Activated naive CD4-positive, alpha-beta T cell treated with anti-CD3 and anti-CD28 coated beads, Interleukin-2, amount 50 U/mL, for 16 hours (primary cell): Measurements from ENCODE around the gene PXDN.
"Not testable (repeated sequence)": the region's sequence is repeated elsewhere in the genome, so short reads cannot be mapped to it uniquely, and the experiment has no call there.

Experiments used
- DNase-seq: peaks from one replicate; pipeline ENCODE4 v3.0.0-alpha.2; 2020

Gene PXDN, protein sequence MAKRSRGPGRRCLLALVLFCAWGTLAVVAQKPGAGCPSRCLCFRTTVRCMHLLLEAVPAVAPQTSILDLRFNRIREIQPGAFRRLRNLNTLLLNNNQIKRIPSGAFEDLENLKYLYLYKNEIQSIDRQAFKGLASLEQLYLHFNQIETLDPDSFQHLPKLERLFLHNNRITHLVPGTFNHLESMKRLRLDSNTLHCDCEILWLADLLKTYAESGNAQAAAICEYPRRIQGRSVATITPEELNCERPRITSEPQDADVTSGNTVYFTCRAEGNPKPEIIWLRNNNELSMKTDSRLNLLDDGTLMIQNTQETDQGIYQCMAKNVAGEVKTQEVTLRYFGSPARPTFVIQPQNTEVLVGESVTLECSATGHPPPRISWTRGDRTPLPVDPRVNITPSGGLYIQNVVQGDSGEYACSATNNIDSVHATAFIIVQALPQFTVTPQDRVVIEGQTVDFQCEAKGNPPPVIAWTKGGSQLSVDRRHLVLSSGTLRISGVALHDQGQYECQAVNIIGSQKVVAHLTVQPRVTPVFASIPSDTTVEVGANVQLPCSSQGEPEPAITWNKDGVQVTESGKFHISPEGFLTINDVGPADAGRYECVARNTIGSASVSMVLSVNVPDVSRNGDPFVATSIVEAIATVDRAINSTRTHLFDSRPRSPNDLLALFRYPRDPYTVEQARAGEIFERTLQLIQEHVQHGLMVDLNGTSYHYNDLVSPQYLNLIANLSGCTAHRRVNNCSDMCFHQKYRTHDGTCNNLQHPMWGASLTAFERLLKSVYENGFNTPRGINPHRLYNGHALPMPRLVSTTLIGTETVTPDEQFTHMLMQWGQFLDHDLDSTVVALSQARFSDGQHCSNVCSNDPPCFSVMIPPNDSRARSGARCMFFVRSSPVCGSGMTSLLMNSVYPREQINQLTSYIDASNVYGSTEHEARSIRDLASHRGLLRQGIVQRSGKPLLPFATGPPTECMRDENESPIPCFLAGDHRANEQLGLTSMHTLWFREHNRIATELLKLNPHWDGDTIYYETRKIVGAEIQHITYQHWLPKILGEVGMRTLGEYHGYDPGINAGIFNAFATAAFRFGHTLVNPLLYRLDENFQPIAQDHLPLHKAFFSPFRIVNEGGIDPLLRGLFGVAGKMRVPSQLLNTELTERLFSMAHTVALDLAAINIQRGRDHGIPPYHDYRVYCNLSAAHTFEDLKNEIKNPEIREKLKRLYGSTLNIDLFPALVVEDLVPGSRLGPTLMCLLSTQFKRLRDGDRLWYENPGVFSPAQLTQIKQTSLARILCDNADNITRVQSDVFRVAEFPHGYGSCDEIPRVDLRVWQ (N-terminal part only)

GRCh38 chr2:1744446-1745170, at the start of gene PXDN:
Gene PXDN, minus strand, starts transcription at chr2:1744515. Its CDS starts 60 bp downstream, at chr2:1744455.
- DNase-seq: no peak

DNA sequence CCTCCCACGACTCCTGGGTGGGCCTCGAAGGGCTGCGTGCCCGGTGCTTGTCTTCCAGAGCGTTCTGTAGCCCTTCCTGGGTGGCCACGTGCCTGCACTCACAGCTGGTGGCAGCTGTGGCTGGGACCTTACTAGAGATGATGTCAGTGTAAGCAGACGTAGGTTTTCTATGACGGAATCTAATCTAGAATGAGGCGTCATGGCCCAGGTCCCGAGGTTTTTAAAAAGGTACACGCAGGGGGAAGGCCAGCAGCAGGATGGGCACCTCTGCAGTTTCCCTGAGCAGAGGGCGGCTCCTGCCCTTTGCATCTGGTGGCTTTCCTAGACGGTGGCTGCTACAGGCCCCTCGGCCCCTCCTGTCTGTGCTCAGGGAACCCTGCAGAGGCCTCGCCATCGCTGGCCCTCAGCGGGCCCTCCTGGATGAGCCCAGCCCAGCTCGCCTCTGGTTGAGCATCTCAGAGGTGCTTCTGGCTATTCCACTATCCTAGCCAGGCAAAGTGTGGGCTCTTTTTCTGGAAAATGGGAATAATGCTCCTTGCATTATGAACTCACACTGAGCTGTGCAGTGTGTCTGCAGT, 49.6 kb upstream of the PXDN start:
- DNase-seq: no peak

GRCh38 chr2:1793001-1793867, 48.9 kb upstream of the PXDN start:
- DNase-seq: no peak

DNA sequence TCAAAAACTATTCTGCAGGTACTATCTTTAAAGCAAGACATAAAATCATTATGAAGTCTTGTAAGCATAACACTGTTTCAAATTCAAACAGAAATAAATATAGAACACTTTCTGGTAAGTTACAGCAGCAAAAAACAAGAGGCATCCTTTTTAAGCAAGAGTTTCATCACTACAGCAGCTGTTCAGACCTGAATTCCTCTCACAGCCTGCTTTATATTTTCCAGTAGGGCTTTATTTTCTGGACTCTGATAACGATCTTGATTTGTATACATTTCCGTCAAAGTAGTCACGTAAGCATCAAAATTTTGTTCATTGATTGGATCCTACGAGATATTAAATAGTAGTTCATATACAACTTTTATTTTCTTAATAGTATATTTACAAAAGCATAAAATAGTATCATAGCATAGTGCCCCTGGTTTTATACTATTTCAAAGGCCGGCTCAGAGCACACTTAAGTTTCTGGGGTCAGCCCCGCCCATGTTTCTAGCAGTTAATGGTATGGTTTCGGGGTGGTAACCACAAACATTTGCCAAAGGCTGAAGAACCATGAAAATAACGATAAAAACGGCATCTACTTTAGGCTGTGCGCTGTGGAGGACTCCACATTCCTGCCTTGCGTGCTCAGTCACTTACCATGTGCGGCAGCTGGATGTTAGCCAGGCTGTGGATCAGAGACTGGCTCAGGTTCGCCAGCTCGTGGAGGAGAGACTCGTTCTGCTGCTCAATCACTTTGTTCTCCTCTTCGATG, 47.5 kb upstream of the PXDN start:
- no peak for DNase-seq

DNA sequence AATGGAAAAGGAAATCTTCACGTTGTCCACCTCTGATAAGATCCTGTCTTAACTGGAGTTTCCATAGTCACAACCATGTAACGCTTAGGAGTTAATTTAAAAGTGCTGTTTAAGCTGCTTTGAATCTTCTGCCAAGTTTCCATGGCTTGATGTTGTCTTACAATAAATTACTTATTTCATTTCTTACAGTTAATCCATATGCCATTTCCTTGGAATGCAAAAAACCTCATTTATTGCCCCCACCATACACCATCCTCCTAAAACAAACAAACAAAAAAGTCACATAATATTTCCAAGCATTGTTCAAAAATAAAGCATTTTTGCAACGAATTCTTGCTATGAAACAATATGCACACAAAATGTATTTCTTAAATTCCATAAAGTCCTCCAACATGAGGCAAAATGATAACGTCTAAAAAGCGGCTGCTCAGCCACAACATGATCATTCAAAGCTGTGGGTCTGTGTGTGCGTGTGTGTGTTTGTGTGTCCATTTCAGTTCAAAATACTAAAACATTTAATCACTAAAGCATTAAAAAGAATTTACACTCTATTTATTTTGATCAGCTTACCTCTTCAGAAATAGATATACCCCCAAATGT, 46.8 kb upstream of the PXDN start:
- no peak for DNase-seq

GRCh38 chr2:1790473-1790872, 46.2 kb upstream of the PXDN start:
- no peak for DNase-seq

DNA sequence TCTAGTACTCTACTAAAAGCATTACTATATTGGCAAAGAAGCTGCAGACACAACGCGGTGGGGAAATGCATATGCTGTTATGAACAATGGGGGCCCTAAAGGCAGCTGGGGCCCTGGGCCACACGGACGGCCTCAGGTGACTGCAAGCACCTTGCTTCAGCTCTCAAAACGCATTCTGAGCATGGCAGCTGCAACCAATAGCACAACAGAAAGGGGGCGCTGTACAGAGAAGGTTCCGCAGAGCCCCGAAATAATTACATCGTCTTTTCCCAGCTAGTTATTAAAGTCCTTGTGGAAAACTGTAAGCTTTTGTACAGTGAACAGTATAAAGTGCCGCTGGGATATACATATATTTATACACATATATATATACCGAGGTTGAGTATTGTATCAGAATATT, 45.3 kb upstream of the PXDN start:
- no peak for DNase-seq

- DNase-seq: no peak
Measured at GRCh38 chr2:1788478-1788959, 44.2 kb upstream of the PXDN start.

DNA sequence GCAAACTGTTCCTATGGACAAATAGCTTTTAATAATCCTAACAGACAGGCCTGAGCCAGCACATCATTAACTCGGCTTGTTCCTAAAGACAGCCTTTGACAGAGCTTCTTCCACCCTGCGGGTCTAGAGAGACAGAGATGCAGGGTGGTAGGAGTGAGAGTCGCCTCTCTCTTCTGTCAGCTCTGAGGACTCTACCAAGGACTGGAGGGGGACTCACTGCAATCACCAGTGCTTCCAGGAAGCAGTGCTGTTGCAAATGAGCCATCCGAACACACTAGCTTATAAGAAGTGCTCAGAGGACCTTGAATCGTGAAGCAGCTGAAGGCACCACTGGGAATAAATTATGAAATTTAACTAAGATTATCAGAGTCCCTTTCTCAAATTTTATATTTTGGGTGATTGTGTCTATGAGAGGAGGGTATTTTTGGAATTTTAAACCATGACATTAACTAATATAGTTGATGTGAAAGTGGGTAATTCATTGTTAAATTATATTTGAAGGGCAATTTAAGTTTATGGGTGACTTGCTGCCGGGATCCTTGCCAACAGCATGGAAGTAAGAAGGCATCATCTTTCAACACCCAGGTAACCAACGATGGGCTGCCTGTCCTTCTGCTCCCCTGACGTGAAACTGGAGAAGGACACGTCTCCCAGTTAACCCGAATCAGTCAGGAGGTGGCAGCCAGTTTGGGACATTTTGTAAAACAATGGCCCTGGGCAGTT, 43.6 kb upstream of the PXDN start:
- DNase-seq: no peak

GRCh38 chr2:1784986-1785617, 40.8 kb upstream of the PXDN start:
- DNase-seq: no peak

GRCh38 chr2:1784087-1784486, 39.8 kb upstream of the PXDN start:
- no peak for DNase-seq

GRCh38 chr2:1782514-1782913, 38.2 kb upstream of the PXDN start:
- DNase-seq: no peak

DNA sequence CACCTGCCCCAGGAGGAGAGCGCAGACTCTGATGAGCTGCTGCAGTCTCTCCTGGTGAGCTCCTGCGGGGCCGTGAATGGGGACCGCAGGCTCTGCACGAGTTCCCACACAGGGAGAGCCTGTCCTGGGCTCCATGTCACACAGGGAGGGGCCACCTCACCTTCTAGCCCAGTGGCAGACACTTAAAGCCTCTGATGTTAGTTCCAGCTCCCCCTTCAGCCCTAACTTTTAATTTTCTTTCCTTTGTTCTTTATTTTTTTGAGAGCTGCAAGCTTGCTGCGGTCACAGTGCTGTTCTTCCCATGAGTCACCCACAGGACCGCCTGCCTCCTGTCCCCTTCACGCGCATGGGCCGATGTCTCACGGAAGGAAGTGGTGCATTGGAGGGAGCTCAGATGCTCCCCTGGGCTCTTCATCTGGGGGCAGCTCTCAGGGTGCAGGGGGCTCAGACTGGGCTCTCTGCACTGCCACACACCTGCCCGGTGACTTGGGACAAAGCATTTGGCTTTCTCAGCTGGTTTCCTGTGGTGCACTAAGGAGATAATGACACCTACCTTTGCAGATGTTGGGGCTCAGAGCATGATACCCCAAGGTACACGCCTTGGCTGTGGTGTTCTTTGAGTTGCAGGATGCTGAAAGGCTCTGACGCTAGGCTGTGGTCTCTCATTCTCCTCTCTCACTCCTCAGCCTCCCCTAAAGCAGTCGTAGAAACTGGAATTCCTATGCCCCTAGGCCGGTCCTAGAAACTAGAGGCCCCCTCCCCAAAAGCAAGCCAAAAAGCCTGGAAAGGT, 37.2 kb upstream of the PXDN start:
- DNase-seq: no peak

DNA sequence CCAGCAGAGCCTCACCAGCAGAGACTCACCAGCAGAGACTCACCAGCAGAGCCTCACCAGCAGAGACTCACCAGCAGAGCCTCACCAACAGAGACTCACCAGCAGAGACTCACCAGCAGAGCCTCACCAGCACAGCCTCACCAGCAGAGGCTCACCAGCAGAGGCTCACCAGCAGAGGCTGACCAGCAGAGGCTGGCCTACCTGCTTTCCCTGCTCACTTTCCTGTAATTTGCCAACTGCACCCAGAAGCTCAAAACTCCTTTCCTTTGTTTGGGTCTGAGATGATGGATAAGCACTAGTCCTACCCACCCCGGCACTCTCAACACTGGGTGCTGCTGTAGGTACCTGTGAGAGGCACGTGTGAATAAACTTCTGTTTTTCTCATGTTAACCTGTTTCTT, 36.4 kb upstream of the PXDN start:
- DNase-seq: no peak

GRCh38 chr2:1780054-1780453, 35.7 kb upstream of the PXDN start:
- DNase-seq: not testable (repeated sequence)

GRCh38 chr2:1778566-1778965, 34.3 kb upstream of the PXDN start:
- DNase-seq: no peak

DNA sequence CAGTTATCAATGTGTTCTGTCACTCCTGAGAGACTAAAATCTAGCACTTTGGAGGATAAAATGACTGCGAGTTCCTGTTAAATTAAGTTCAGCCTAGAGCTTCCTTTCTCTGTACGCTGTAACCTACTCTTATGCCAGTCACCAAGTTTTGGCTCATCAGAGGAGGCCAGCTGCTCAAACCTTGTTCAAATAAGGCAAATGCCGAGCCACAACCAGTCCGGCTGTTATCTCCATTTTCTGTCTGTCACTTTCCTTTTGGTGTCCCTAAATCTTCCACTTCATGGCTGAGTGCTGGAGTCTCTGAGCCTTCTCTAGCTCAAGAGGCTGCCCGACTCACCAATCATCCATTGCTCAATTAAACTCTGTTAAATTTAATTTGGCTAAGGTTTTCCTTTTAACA, 33.5 kb upstream of the PXDN start:
- no peak for DNase-seq

DNA sequence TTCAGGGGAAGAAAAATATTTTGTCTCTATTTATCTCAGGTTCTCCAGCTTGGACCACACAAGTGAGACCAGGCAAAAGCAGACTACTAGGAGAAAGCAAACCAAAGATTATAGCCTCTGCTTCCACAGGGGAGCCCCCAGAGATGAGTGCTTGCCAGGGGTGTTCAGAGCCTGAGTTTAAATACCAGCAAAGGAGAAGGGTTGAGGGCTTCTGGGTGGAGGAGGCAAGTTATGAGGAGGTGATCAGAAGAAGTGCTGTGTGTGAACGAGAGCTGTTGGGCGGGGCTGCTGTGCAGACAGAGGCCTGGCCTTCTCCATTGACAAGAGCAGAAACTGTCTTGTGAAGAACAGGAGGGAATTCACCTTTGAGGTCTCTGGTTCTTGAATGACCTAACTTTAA, 32.8 kb upstream of the PXDN start:
- no peak for DNase-seq
